Epithelial cell of prostate (primary cell): ENCODE results near the gene BAAT.
"Not testable (repeated sequence)": the region's sequence is repeated elsewhere in the genome, so short reads cannot be mapped to it uniquely, and the experiment has no call there.

Experiments used
- DNase-seq: peaks from one replicate; pipeline ENCODE4 v3.0.0-alpha.2; 2011; ENCODE audit warnings: low read depth, low spot score
- H3K27ac ChIP-seq: fragments of 450-650 bp; 2 replicates; pipeline ENCODE4 v1.5.1; 2017; ENCODE audit warnings: mild to moderate bottlenecking

Gene BAAT

GRCh38 chr9:101384873-101385536 lies at the start of gene BAAT:
TSS of gene BAAT (minus strand) at chr9:101385006. CDS start at chr9:101371404, 13,602 bp downstream.
- DNase-seq = not testable (repeated sequence)

GRCh38 chr9:101433229-101433628 lies 48.4 kb upstream of the BAAT start:
- H3K27ac ChIP-seq = no peak overlapping the region
- no peak for DNase-seq

More at GRCh38 chr9:101384873-101385536, at the start of gene BAAT:
- H3K27ac ChIP-seq = not testable (repeated sequence)

- DNase-seq = no peak
- H3K27ac ChIP-seq = no peak overlapping the region
Observed at GRCh38 chr9:101432740-101433139, 47.9 kb upstream of the BAAT start.

- DNase-seq = no peak
- H3K27ac ChIP-seq = no peak overlapping the region
Observed at GRCh38 chr9:101432171-101432570, 47.4 kb upstream of the BAAT start.

GRCh38 chr9:101429736-101430135 lies 44.9 kb upstream of the BAAT start:
- no peak overlapping the region for H3K27ac ChIP-seq

GRCh38 chr9:101428909-101429308 lies 44.1 kb upstream of the BAAT start:
- H3K27ac ChIP-seq = no peak overlapping the region
- DNase-seq = no peak

More at GRCh38 chr9:101429736-101430135, 44.9 kb upstream of the BAAT start:
- DNase-seq = no peak

- no peak for DNase-seq
- no peak overlapping the region for H3K27ac ChIP-seq
Observed at GRCh38 chr9:101427957-101428655, 43.3 kb upstream of the BAAT start.

GRCh38 chr9:101427358-101427757 lies 42.6 kb upstream of the BAAT start:
- no peak overlapping the region for H3K27ac ChIP-seq
- no peak for DNase-seq

GRCh38 chr9:101421653-101422065 lies 36.9 kb upstream of the BAAT start:
- H3K27ac ChIP-seq = no peak overlapping the region
- no peak for DNase-seq

GRCh38 chr9:101419863-101420262 lies 35.1 kb upstream of the BAAT start:
- no peak overlapping the region for H3K27ac ChIP-seq
- no peak for DNase-seq

- H3K27ac ChIP-seq = no peak overlapping the region
- DNase-seq = no peak
Observed at GRCh38 chr9:101418518-101419430, 34.0 kb upstream of the BAAT start.

GRCh38 chr9:101417977-101418376 lies 33.2 kb upstream of the BAAT start:
- no peak overlapping the region for H3K27ac ChIP-seq
- no peak for DNase-seq

GRCh38 chr9:101417389-101417788 lies 32.6 kb upstream of the BAAT start:
- no peak overlapping the region for H3K27ac ChIP-seq
- DNase-seq = no peak

- H3K27ac ChIP-seq = no peak overlapping the region
- no peak for DNase-seq
Observed at GRCh38 chr9:101415578-101415977, 30.8 kb upstream of the BAAT start.

GRCh38 chr9:101414839-101415238 lies 30.0 kb upstream of the BAAT start:
- DNase-seq = no peak
- H3K27ac ChIP-seq = no peak overlapping the region

- DNase-seq = no peak
- no peak overlapping the region for H3K27ac ChIP-seq
Observed at GRCh38 chr9:101409079-101409477, 24.3 kb upstream of the BAAT start.

GRCh38 chr9:101408374-101409078 lies 23.7 kb upstream of the BAAT start:
- no peak for DNase-seq
- no peak overlapping the region for H3K27ac ChIP-seq

- no peak overlapping the region for H3K27ac ChIP-seq
- no peak for DNase-seq
Observed at GRCh38 chr9:101403516-101404285, 18.9 kb upstream of the BAAT start.

GRCh38 chr9:101400120-101400519 lies 15.3 kb upstream of the BAAT start:
- no peak for DNase-seq
- H3K27ac ChIP-seq = no peak overlapping the region

GRCh38 chr9:101399643-101399970 lies 14.8 kb upstream of the BAAT start:
- no peak for DNase-seq
- H3K27ac ChIP-seq = no peak overlapping the region
